ENCODE data around the gene SMYD3. TPM values are rescaled to one million over a fixed set of nuclear protein-coding genes. Genes with fewer than 3 reads are reported as not detected.

SMYD3 gene
- total RNA-seq, 5 donors from 2014 or later (not counting 1 experiment from before 2014, with no cell fraction given): 17.7 to 37.8 (median 21.9) TPM

DNA sequence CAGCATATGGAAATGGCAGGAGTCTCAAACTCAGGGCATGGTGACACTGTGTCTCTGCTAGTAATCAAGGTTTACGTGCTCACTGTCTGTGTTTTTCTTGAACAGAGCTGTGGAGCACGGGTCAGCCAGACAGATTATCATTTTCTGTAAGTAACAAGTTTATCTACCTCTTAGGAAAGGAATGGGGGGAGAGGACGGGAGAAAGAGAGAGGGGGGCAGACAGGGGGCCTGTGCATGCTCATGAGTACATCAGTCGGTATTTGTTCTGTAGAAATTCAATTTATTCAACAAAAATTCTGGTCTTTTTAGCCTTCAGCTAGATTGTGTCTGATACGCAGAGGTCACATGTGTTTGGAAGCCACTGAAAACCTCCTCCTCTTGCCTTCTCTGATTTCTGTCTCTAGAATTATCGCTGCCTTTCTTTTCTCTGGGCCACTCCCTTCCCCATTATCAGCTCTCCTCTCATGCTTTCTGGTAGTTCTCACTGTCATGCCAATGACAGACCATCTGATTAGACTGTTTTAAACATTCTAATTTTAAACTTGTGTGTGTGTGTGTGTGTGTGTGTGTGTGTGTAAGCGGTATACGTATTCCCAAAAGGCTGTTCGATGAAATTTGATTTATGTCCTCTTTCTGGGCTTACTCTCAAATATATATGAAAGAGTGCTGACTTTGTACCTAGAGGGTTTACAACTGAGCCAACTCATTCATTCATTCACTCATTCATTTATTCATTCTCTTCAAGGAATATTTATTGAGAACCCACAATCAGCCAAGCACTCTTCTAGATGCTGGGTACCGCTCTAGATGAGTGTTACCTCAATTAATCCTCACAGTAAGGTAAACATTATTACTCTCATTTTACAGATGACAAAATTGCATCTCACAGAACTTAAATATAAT lies 715.4 kb downstream of the SMYD3 start:
- ChIA-PET POLR2A (no interaction called here), CTCF (no interaction called here)
- Histone ChIP-seq H3K27me3 (replicated peaks in 1 of 2; ENCODE audit: control insufficient read depth in 2 of 2, extremely low read depth in 1 of 2, insufficient read depth in 2 of 2, low read length in 1 of 2) (no peaks in the 10 kb centered on the region), H3K27ac (ENCODE audit: low read length) (no peak overlapping the region), H3K4me3 (ENCODE audit: control insufficient read depth in 1 of 2, extremely low read depth in 1 of 2, low read length in 1 of 2) (no peak overlapping the region), H3K9me3 (no peaks in the 10 kb centered on the region), H3K36me3 (ENCODE audit: control insufficient read depth in 2 of 2, extremely low read depth in 1 of 2, insufficient read depth in 1 of 2, low read length in 1 of 2) (no peaks in the 10 kb centered on the region), H3K4me1 (ENCODE audit: control insufficient read depth in 1 of 2, extremely low read depth in 1 of 2, insufficient read depth in 2 of 2, low read length in 2 of 2) (no peaks in the 10 kb centered on the region)
- H3K4me3 Mint-ChIP-seq: no peak overlapping the region
- ATAC-seq (replicated peaks in 1 of 4) (no peak), DNase-seq (no peak)
- H3K27ac Mint-ChIP-seq: no peak overlapping the region
- no peaks in the 10 kb centered on the region for H3K9me3 Mint-ChIP-seq
- no peaks in the 10 kb centered on the region for H3K27me3 Mint-ChIP-seq
- 88% methylated on average over 3 of the region's 10 CpGs for WGBS (ENCODE audit: insufficient coverage)
- H3K4me1 Mint-ChIP-seq: peaks cover 0 to 5% (median 0%) of the 10 kb centered on the region in 3 donors
- H3K36me3 Mint-ChIP-seq: peaks cover 9% of the 10 kb centered on the region

DNA sequence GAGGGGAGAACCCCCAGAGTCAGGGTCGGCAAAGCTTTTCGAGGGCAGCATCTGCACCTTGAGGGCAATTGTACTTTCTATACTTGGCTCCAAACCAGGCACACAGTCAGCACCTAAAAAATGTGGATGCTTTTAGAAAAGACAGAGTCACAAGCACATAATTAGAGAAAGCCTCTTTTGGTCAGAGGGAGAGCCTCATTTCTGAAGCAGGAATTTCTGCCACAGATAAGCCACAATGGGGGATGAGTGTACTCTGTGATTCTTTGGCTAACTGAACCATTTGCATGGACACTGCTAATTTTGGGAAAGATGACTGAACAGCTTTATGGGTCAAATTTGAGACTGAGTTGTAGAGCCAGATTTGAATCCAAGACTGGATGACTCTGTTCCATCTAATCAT lies 716.6 kb downstream of the SMYD3 start:
- peaks cover 6% of the 10 kb centered on the region for H3K36me3 Mint-ChIP-seq
- H3K4me1 Mint-ChIP-seq: peaks cover 0 to 5% (median 0%) of the 10 kb centered on the region in 3 donors
- WGBS (ENCODE audit: insufficient coverage): 100% methylated on average over 2 of the region's 2 CpGs

DNA sequence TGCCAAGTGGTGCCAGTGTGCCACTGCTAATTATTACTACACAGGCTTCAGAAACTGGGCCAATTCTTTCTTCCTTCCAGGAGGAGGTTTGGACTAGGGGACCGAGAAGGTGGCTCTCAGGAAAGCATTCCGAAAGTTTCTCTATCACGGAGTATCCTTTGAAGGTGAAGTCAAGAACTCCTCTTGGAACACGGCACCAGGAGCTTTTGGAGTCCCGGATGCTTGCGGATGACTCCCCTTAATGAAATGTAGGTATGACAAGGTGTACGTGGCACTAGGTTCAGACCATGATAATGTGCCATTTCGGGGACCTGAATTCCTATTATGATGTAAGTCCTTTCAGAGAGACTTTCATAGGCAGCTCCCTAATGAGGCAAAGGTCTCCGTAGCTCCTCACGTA lies 718.2 kb downstream of the SMYD3 start:
- Mint-ChIP-seq H3K27ac (no peak overlapping the region), H3K9me3 (no peaks in the 10 kb centered on the region), H3K4me3 (no peak overlapping the region), H3K27me3 (no peaks in the 10 kb centered on the region), H3K4me1 (peaks cover 0 to 5% (median 0%) of the 10 kb centered on the region in 3 donors), H3K36me3 (peaks cover 6% of the 10 kb centered on the region)
- Histone ChIP-seq H3K27me3 (replicated peaks in 1 of 2; ENCODE audit: control insufficient read depth in 2 of 2, extremely low read depth in 1 of 2, insufficient read depth in 2 of 2, low read length in 1 of 2) (no peaks in the 10 kb centered on the region), H3K9me3 (no peaks in the 10 kb centered on the region), H3K36me3 (ENCODE audit: control insufficient read depth in 2 of 2, extremely low read depth in 1 of 2, insufficient read depth in 1 of 2, low read length in 1 of 2) (no peaks in the 10 kb centered on the region), H3K27ac (ENCODE audit: low read length) (no peak overlapping the region), H3K4me1 (ENCODE audit: control insufficient read depth in 1 of 2, extremely low read depth in 1 of 2, insufficient read depth in 2 of 2, low read length in 2 of 2) (no peaks in the 10 kb centered on the region), H3K4me3 (ENCODE audit: control insufficient read depth in 1 of 2, extremely low read depth in 1 of 2, low read length in 1 of 2) (no peak overlapping the region)
- DNase-seq (no peak), ATAC-seq (replicated peaks in 1 of 4) (no peak)
- 92% methylated on average over 4 of the region's 10 CpGs for WGBS (ENCODE audit: insufficient coverage)
- ChIA-PET CTCF (no interaction called here), POLR2A (no interaction called here)

More for the DNA sequence above, 716.6 kb downstream of the SMYD3 start:
- H3K36me3 ChIP-seq (ENCODE audit: control insufficient read depth in 2 of 2, extremely low read depth in 1 of 2, insufficient read depth in 1 of 2, low read length in 1 of 2): no peaks in the 10 kb centered on the region
- no peaks in the 10 kb centered on the region for H3K9me3 Mint-ChIP-seq
- no peak for DNase-seq
- no peaks in the 10 kb centered on the region for H3K9me3 ChIP-seq
- no peak overlapping the region for H3K27ac ChIP-seq (ENCODE audit: low read length)
- no peaks in the 10 kb centered on the region for H3K27me3 Mint-ChIP-seq
- H3K27me3 ChIP-seq (replicated peaks in 1 of 2; ENCODE audit: control insufficient read depth in 2 of 2, extremely low read depth in 1 of 2, insufficient read depth in 2 of 2, low read length in 1 of 2): no peaks in the 10 kb centered on the region
- no peaks in the 10 kb centered on the region for H3K4me1 ChIP-seq (ENCODE audit: control insufficient read depth in 1 of 2, extremely low read depth in 1 of 2, insufficient read depth in 2 of 2, low read length in 2 of 2)
- no peak overlapping the region for H3K4me3 ChIP-seq (ENCODE audit: control insufficient read depth in 1 of 2, extremely low read depth in 1 of 2, low read length in 1 of 2)
- ChIA-PET CTCF (no interaction called here), POLR2A (interaction anchor here in 1 of 2 donors (0.6 kb wide), 1 partner anchor 257 kb away, joined by 3 read pairs; no protein-coding TSS in a partner anchor)
- H3K4me3 Mint-ChIP-seq: no peak overlapping the region
- no peak overlapping the region for H3K27ac Mint-ChIP-seq
- ATAC-seq (replicated peaks in 1 of 4): no peak

DNA sequence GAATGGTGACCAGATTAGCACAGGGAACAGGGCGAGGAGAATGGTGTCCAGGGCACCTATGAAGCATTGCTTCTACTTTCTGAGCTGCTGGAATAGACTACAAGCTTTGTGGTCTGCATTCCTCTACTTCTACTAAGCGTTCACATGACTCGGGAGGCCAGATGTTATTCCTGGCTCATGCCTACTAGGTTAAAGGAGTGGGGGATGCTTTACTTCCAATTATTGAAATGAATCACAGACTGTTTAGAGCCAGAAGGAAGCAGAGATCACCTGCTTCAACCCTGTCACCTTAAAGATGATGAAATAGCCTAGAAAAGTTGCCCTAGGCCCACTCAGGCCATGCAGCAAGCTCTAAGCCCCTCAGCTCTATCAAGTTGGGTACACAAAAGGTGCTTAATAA lies 718.8 kb downstream of the SMYD3 start:
- H3K9me3 Mint-ChIP-seq: no peaks in the 10 kb centered on the region
- H3K4me1 ChIP-seq (ENCODE audit: control insufficient read depth in 1 of 2, extremely low read depth in 1 of 2, insufficient read depth in 2 of 2, low read length in 2 of 2): no peaks in the 10 kb centered on the region
- peaks cover 6% of the 10 kb centered on the region for H3K36me3 Mint-ChIP-seq
- no peak overlapping the region for H3K27ac Mint-ChIP-seq
- WGBS (ENCODE audit: insufficient coverage): 63% methylated on average over 1 of the region's 3 CpGs
- DNase-seq (no peak), ATAC-seq (replicated peaks in 1 of 4) (no peak)
- H3K27me3 Mint-ChIP-seq: no peaks in the 10 kb centered on the region
- no peak overlapping the region for H3K4me3 Mint-ChIP-seq
- no peak overlapping the region for H3K4me3 ChIP-seq (ENCODE audit: control insufficient read depth in 1 of 2, extremely low read depth in 1 of 2, low read length in 1 of 2)
- H3K36me3 ChIP-seq (ENCODE audit: control insufficient read depth in 2 of 2, extremely low read depth in 1 of 2, insufficient read depth in 1 of 2, low read length in 1 of 2): no peaks in the 10 kb centered on the region
- peaks cover 0 to 5% (median 0%) of the 10 kb centered on the region in 3 donors for H3K4me1 Mint-ChIP-seq
- H3K27me3 ChIP-seq (replicated peaks in 1 of 2; ENCODE audit: control insufficient read depth in 2 of 2, extremely low read depth in 1 of 2, insufficient read depth in 2 of 2, low read length in 1 of 2): no peaks in the 10 kb centered on the region
- POLR2A ChIA-PET: no interaction called here
- H3K9me3 ChIP-seq: no peaks in the 10 kb centered on the region
- CTCF ChIA-PET: no interaction called here
- no peak overlapping the region for H3K27ac ChIP-seq (ENCODE audit: low read length)

DNA sequence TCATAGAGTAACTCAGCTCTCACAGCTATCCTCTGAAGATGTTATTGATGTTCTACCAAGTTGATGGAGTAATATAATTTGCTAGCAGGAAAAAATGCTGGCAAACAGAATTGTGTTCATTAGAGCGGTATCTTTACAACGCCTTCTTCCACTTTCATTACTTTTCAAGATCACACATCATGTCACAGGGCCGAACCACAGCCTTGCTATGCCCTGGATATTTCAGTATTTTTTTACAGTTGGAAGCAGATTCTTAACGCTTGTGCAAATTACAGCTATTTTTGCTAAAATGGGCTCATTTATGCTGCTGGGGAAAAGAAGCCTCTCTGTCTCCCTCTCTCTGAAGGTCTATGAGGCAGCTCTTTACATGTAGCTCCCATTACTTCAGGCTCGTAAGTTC lies 720.1 kb downstream of the SMYD3 start:
- Histone ChIP-seq H3K36me3 (ENCODE audit: control insufficient read depth in 2 of 2, extremely low read depth in 1 of 2, insufficient read depth in 1 of 2, low read length in 1 of 2) (no peaks in the 10 kb centered on the region), H3K9me3 (no peaks in the 10 kb centered on the region), H3K27ac (ENCODE audit: low read length) (no peak overlapping the region), H3K4me1 (ENCODE audit: control insufficient read depth in 1 of 2, extremely low read depth in 1 of 2, insufficient read depth in 2 of 2, low read length in 2 of 2) (no peaks in the 10 kb centered on the region), H3K4me3 (ENCODE audit: control insufficient read depth in 1 of 2, extremely low read depth in 1 of 2, low read length in 1 of 2) (no peak overlapping the region), H3K27me3 (replicated peaks in 1 of 2; ENCODE audit: control insufficient read depth in 2 of 2, extremely low read depth in 1 of 2, insufficient read depth in 2 of 2, low read length in 1 of 2) (no peaks in the 10 kb centered on the region)
- CTCF ChIA-PET: no interaction called here
- H3K4me3 Mint-ChIP-seq: no peak overlapping the region
- ATAC-seq (replicated peaks in 1 of 4): no peak
- peaks cover 6% of the 10 kb centered on the region for H3K36me3 Mint-ChIP-seq
- POLR2A ChIA-PET: no interaction called here
- no peak for DNase-seq
- WGBS (ENCODE audit: insufficient coverage): no CpG with 5 or more reads among the region's 5 CpGs
- no peaks in the 10 kb centered on the region for H3K27me3 Mint-ChIP-seq
- H3K4me1 Mint-ChIP-seq: peaks cover 0 to 5% (median 0%) of the 10 kb centered on the region in 3 donors
- no peaks in the 10 kb centered on the region for H3K9me3 Mint-ChIP-seq
- no peak overlapping the region for H3K27ac Mint-ChIP-seq

DNA sequence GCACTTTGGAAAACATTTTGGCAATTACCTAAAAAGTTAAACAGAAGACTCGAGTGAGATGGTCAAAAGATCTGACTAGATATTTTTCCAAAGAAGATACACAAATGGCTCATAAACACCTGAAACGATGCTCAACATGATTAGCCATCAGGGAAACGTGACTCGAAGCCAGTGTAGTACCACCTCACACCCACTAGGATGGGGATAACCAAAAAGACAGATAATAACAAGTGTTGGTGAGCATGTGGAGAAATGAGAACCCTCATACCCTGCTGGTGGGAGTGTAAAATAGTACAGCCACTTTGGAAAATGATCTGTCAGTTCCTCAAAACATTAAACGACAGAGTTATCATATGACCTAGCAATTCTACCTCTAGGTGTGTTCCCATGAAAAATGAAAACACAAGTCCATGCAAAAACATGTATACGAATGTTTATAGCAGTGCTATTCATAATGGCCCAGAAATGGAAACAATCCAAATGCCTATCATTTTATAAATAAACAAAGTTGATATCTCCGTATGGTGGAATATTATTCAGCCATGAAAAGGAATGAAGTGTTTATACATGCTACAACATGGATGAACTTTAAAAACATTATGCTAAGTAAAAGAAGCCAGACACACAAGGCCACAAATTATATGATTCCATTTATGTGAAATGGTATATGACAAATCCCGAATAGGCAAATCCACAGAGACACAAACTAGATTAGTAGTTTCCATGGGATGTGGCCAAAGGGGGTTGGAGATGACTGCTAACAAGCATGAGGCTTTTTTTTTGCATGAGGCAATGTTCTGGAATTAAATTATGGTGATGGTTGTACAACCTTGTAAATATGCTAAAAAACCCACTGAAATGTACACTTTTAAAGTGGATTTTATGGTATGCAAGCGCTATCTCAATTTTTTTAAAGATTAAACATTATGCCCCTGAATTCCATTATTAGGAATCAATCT lies 727.0 kb downstream of the SMYD3 start:
- H3K36me3 Mint-ChIP-seq: peaks cover 7% of the 10 kb centered on the region
- Histone ChIP-seq H3K36me3 (ENCODE audit: control insufficient read depth in 2 of 2, extremely low read depth in 1 of 2, insufficient read depth in 1 of 2, low read length in 1 of 2) (no peaks in the 10 kb centered on the region), H3K4me3 (ENCODE audit: control insufficient read depth in 1 of 2, extremely low read depth in 1 of 2, low read length in 1 of 2) (no peak overlapping the region), H3K27ac (ENCODE audit: low read length) (no peak overlapping the region), H3K27me3 (replicated peaks in 1 of 2; ENCODE audit: control insufficient read depth in 2 of 2, extremely low read depth in 1 of 2, insufficient read depth in 2 of 2, low read length in 1 of 2) (no peaks in the 10 kb centered on the region), H3K4me1 (ENCODE audit: control insufficient read depth in 1 of 2, extremely low read depth in 1 of 2, insufficient read depth in 2 of 2, low read length in 2 of 2) (no peaks in the 10 kb centered on the region), H3K9me3 (no peaks in the 10 kb centered on the region)
- peaks cover 0 to 3% (median 0%) of the 10 kb centered on the region in 3 donors for H3K4me1 Mint-ChIP-seq
- ChIA-PET CTCF (no interaction called here), POLR2A (no interaction called here)
- no peaks in the 10 kb centered on the region for H3K27me3 Mint-ChIP-seq
- WGBS (ENCODE audit: insufficient coverage): no CpG with 5 or more reads among the region's 9 CpGs
- peaks cover 0 to 15% (median 2%) of the 10 kb centered on the region in 3 donors for H3K9me3 Mint-ChIP-seq
- no peak overlapping the region for H3K4me3 Mint-ChIP-seq
- ATAC-seq (replicated peaks in 1 of 4) (no peak), DNase-seq (no peak)
- no peak overlapping the region for H3K27ac Mint-ChIP-seq
